ENCODE results near the gene ELOVL2. TPM values are rescaled to one million over a fixed set of nuclear protein-coding genes. Genes with fewer than 3 reads are reported as not detected.

The ELOVL2 gene
- total and polyA plus RNA-seq, 12 donors = 0.73 to 3.5 (median 1.2) TPM

GRCh38 chr6:10960171-10960570 is 83.9 kb downstream of the ELOVL2 start:
- WGBS, 2 donors = 84% methylated on average over 2 of the region's 2 CpGs
- ATAC-seq = no peak

GRCh38 chr6:10957414-10957886 is 86.7 kb downstream of the ELOVL2 start:
- DNase-seq (no peak), ATAC-seq (no peak)
- intact Hi-C loops (cut with DNase I) = loop anchor here in 3 of 10 donors (10.0 kb wide), 1 partner anchor 537 kb away; no protein-coding TSS in a partner anchor
- Histone ChIP-seq H3K4me1 (no peaks in the 10 kb centered on the region), H3K36me3 (no peaks in the 10 kb centered on the region), H3K27ac (no peak overlapping the region), H3K27me3 (peaks cover 0 to 2% (median 0%) of the 10 kb centered on the region in 7 donors), H3K4me3 (no peak overlapping the region), H3K9me3 (no peaks in the 10 kb centered on the region)
- 87 to 96% methylated on average over 6 of the region's 6 CpGs for WGBS, 2 donors
- no peak for TF ChIP-seq CTCF (IDR thresholded peaks at IDR 0.05)

More at GRCh38 chr6:10960171-10960570, 83.9 kb downstream of the ELOVL2 start:
- H3K4me3 ChIP-seq = no peak overlapping the region
- no peaks in the 10 kb centered on the region for H3K9me3 ChIP-seq
- no peaks in the 10 kb centered on the region for H3K36me3 ChIP-seq
- no peak for TF ChIP-seq CTCF (IDR thresholded peaks at IDR 0.05)
- intact Hi-C loops (cut with DNase I) = no loop called here
- DNase-seq = no peak
- H3K27me3 ChIP-seq = no peaks in the 10 kb centered on the region
- H3K27ac ChIP-seq = no peak overlapping the region
- H3K4me1 ChIP-seq = peaks cover 0 to 4% (median 0%) of the 10 kb centered on the region in 9 donors

GRCh38 chr6:10956776-10957175 is 87.3 kb downstream of the ELOVL2 start:
- intact Hi-C loops (cut with DNase I) = loop anchor here in 3 of 10 donors (10.0 kb wide), 1 partner anchor 538 kb away; no protein-coding TSS in a partner anchor

GRCh38 chr6:10954590-10955010 is 89.5 kb downstream of the ELOVL2 start:
- no peaks in the 10 kb centered on the region for H3K9me3 ChIP-seq
- 31% methylated on average over 15 of the region's 15 CpGs for WGBS, 2 donors
- no peaks in the 10 kb centered on the region for H3K4me1 ChIP-seq
- TF ChIP-seq CTCF (IDR thresholded peaks at IDR 0.05) = peak; percentile 41 to 84 (median 70)
- peak; percentile 73 to 78 for DNase-seq
- H3K4me3 ChIP-seq = no peak overlapping the region
- H3K27me3 ChIP-seq = peaks cover 0 to 7% (median 0%) of the 10 kb centered on the region in 7 donors
- H3K36me3 ChIP-seq = no peaks in the 10 kb centered on the region
- ATAC-seq = peak in 7 of 8 donors; percentile 51 to 85 (median 67)
- intact Hi-C loops (cut with DNase I) = loop anchor here in 7 of 10 donors (2.0 to 10.0 kb wide), 5 partner anchors 88 to 543 kb away; partner anchors contain the start of gene ELOVL2 (in 1 of the 7)
- no peak overlapping the region for H3K27ac ChIP-seq

More at GRCh38 chr6:10956776-10957175, 87.3 kb downstream of the ELOVL2 start:
- Histone ChIP-seq H3K4me3 (no peak overlapping the region), H3K27me3 (peaks cover 0 to 7% (median 0%) of the 10 kb centered on the region in 7 donors), H3K4me1 (no peaks in the 10 kb centered on the region), H3K27ac (no peak overlapping the region), H3K36me3 (no peaks in the 10 kb centered on the region), H3K9me3 (no peaks in the 10 kb centered on the region)
- DNase-seq (no peak), ATAC-seq (no peak)
- TF ChIP-seq CTCF (IDR thresholded peaks at IDR 0.05) = no peak
